ENCODE measurements around the gene ALOX15B.
"Not testable (repeated sequence)": the region's sequence is repeated elsewhere in the genome, so short reads cannot be mapped to it uniquely, and the experiment has no call there.

ALOX15B gene

GRCh38 chr17:8022360-8023003, 16.4 kb upstream of the ALOX15B start:
- no peak for DNase-seq (ENCODE audit: low read depth in 1 of 2, low spot score in 1 of 2)
- no peak overlapping the region for H3K4me3 ChIP-seq (replicated peaks; ENCODE audit: insufficient read depth, low read length)
- H3K27ac ChIP-seq (replicated peaks), result no peak overlapping the region
- H3K27me3 ChIP-seq (ENCODE audit: insufficient read depth, poor library complexity, severe bottlenecking), result no peaks in the 10 kb centered on the region
- TF ChIP-seq SPI1 (IDR thresholded peaks at IDR 0.05; ENCODE audit: borderline replicate concordance, low read depth) (no peak), POLR2AphosphoS5 (IDR thresholded peaks at IDR 0.05; ENCODE audit: low read depth) (no peak), GABPA (IDR thresholded peaks at IDR 0.05; ENCODE audit: low read depth) (no peak), REST (IDR thresholded peaks at IDR 0.05; ENCODE audit: insufficient replicate concordance, low read depth) (no peak), CTCF (IDR thresholded peaks at IDR 0.05; ENCODE audit: insufficient read depth, low read length) (no peak)

- H3K4me3 ChIP-seq (replicated peaks; ENCODE audit: insufficient read depth, low read length); H3K27me3 ChIP-seq (ENCODE audit: insufficient read depth, poor library complexity, severe bottlenecking): not testable (repeated sequence)
- H3K27ac ChIP-seq (replicated peaks), result peak overlapping the region; percentile 19; the same call in 1 of the 2 replicates
- DNase-seq (ENCODE audit: low read depth in 1 of 2, low spot score in 1 of 2), result peak in 1 of 2 experiments; percentile 21
Observed at GRCh38 chr17:8024161-8024560, 14.7 kb upstream of the ALOX15B start.

GRCh38 chr17:8025176-8025911, 13.5 kb upstream of the ALOX15B start:
- DNase-seq (ENCODE audit: low read depth in 1 of 2, low spot score in 1 of 2), result no peak
- Histone ChIP-seq H3K27me3 (ENCODE audit: insufficient read depth, poor library complexity, severe bottlenecking) (no peaks in the 10 kb centered on the region), H3K4me3 (replicated peaks; ENCODE audit: insufficient read depth, low read length) (no peak overlapping the region), H3K27ac (replicated peaks) (no peak overlapping the region)
- TF ChIP-seq POLR2AphosphoS5 (IDR thresholded peaks at IDR 0.05; ENCODE audit: low read depth), result no peak
- no peak for TF ChIP-seq CTCF (IDR thresholded peaks at IDR 0.05; ENCODE audit: insufficient read depth, low read length)
- no peak for TF ChIP-seq REST (IDR thresholded peaks at IDR 0.05; ENCODE audit: insufficient replicate concordance, low read depth)
- TF ChIP-seq GABPA (IDR thresholded peaks at IDR 0.05; ENCODE audit: low read depth), result no peak
- TF ChIP-seq SPI1 (IDR thresholded peaks at IDR 0.05; ENCODE audit: borderline replicate concordance, low read depth), result no peak

GRCh38 chr17:8029121-8029520, 9.7 kb upstream of the ALOX15B start:
- no peak overlapping the region for H3K4me3 ChIP-seq (replicated peaks; ENCODE audit: insufficient read depth, low read length)
- no peak overlapping the region for H3K27ac ChIP-seq (replicated peaks)
- H3K27me3 ChIP-seq (ENCODE audit: insufficient read depth, poor library complexity, severe bottlenecking), result no peaks in the 10 kb centered on the region
- DNase-seq (ENCODE audit: low read depth in 1 of 2, low spot score in 1 of 2), result no peak
- no peak for TF ChIP-seq SPI1 (IDR thresholded peaks at IDR 0.05; ENCODE audit: borderline replicate concordance, low read depth)
